Right cardiac atrium (tissue), 5 donors: Measurements from ENCODE around the gene ANO1. TPM values are rescaled to one million over a fixed set of nuclear protein-coding genes. Genes with fewer than 3 reads are reported as not detected.

Experiments used
- ATAC-seq, 2 donors: fragments of 200-7000 bp; cut with Tn5 transposase; one replicate each; pipeline versions ENCODE4 v1.8.0 to v1.9.1; 2020; ENCODE audit warnings: moderate library complexity in 2 of 2, mild to moderate bottlenecking in 1 of 2
- DNase-seq, 3 donors: peaks; one replicate each; pipeline ENCODE4 v3.0.0-alpha.2; 2020
- H3K27ac ChIP-seq: one replicate; pipeline ENCODE4 v1.5.1; 2013; ENCODE audit warnings: mild to moderate bottlenecking, low read length, control low read depth, moderate library complexity
- H3K27me3 ChIP-seq: one replicate; pipeline ENCODE4 v1.6.1; 2013; ENCODE audit not compliant: control insufficient read depth, insufficient read depth
- H3K4me1 ChIP-seq: one replicate; pipeline ENCODE4 v1.6.1; 2013; ENCODE audit warnings: low read length; ENCODE audit not compliant: control insufficient read depth, insufficient read depth
- H3K4me3 ChIP-seq: one replicate; pipeline ENCODE4 v1.5.1; 2013; ENCODE audit warnings: low read length, control low read depth
- H3K9me3 ChIP-seq: one replicate; pipeline ENCODE4 v1.6.1; 2013; ENCODE audit warnings: low read length; ENCODE audit not compliant: control insufficient read depth
- whole genome bisulfite sequencing: extraction: QIAGEN DNeasy Blood & Tissue Kit; methylation state at CpG from one replicate; pipeline ENCODE4 v1.1.7; 2013; 5-methylcytosine and 5-hydroxymethylcytosine counted together
- intact Hi-C, 4 donors: fragments of 100-400 bp; cut with DNase I; formaldehyde crosslinking; loops; one replicate each; pipeline versions ENCODE4 v1.11.0 to v1.14.0; 2022 to 2023
- polyA plus RNA-seq: library from polyadenylated mRNA; stranded (reverse); fragments of 200-250 nt; gene quantifications from one replicate; pipeline ENCODE4 v1.2.3, GENCODE V29; 2013
- total RNA-seq, 4 donors: library from RNA; stranded (reverse); fragmentation: NEBNext Ultra II Directional; extraction: Animal tissue kit (Norgen Biotek cat#: 25700); gene quantifications; one replicate each; pipeline ENCODE4 v1.2.1, GENCODE V29; 2021
- donor health status: healthy with polysubstance abuse.
- donor health status: DM: no; HTN: yes; CAD: no.
- donor health status: DM: no; HTN: no; CAD: no.
- donor health status: DM: no; HTN: yes; CAD: no; lungs with severe emphysema.
- donor health status: DM: yes; HTN: yes; CAD: no.

The ANO1 gene
- total and polyA plus RNA-seq, 5 donors, result 6.8 to 18.2 (median 8.8) TPM

GRCh38 chr11:70074746-70075145, 3.4 kb upstream of the ANO1 start:
- Histone ChIP-seq H3K9me3 (no peaks in the 10 kb centered on the region), H3K27me3 (no peaks in the 10 kb centered on the region), H3K4me1 (peaks cover 5% of the 10 kb centered on the region), H3K4me3 (no peak overlapping the region), H3K27ac (no peak overlapping the region)
- 96% methylated on average over 8 of the region's 8 CpGs for WGBS
- DNase-seq (peak in 1 of 3 donors; percentile 35), ATAC-seq (no peak)
- intact Hi-C loops, result loop anchor here in 1 of 4 donors (10.0 kb wide), 1 partner anchor 130 kb away; no protein-coding TSS in a partner anchor

GRCh38 chr11:70075836-70076235, 2.3 kb upstream of the ANO1 start:
- H3K9me3 ChIP-seq, result no peaks in the 10 kb centered on the region
- no peaks in the 10 kb centered on the region for H3K27me3 ChIP-seq
- no peak overlapping the region for H3K4me3 ChIP-seq
- ATAC-seq (no peak), DNase-seq (peak in 1 of 3 donors; percentile 33)
- intact Hi-C loops, result loop anchor here in 1 of 4 donors (10.0 kb wide), 1 partner anchor 131 kb away; no protein-coding TSS in a partner anchor
- WGBS, result 91% methylated on average over 8 of the region's 8 CpGs
- H3K4me1 ChIP-seq, result peaks cover 5% of the 10 kb centered on the region
- no peak overlapping the region for H3K27ac ChIP-seq

- Histone ChIP-seq H3K4me1 (peaks cover 5% of the 10 kb centered on the region), H3K27me3 (no peaks in the 10 kb centered on the region)
Observed at GRCh38 chr11:70076461-70076931, 1.6 kb upstream of the ANO1 start.

GRCh38 chr11:70077411-70078094, 564 bp upstream of the ANO1 start:
- Histone ChIP-seq H3K4me3 (peak overlapping the region; percentile 47), H3K27ac (no peak overlapping the region), H3K4me1 (peaks cover 5% of the 10 kb centered on the region), H3K27me3 (no peaks in the 10 kb centered on the region), H3K9me3 (no peaks in the 10 kb centered on the region)
- ATAC-seq (no peak), DNase-seq (peak in 1 of 3 donors; percentile 56)
- intact Hi-C loops, result loop anchor here in 1 of 4 donors (10.0 kb wide), 1 partner anchor 133 kb away; no protein-coding TSS in a partner anchor
- WGBS, result 25% methylated on average over 26 of the region's 26 CpGs

More at GRCh38 chr11:70076461-70076931, 1.6 kb upstream of the ANO1 start:
- no peak overlapping the region for H3K4me3 ChIP-seq
- DNase-seq, result peak in 1 of 3 donors; percentile 48
- ATAC-seq, result no peak
- intact Hi-C loops, result loop anchor here in 1 of 4 donors (10.0 kb wide), 1 partner anchor 132 kb away; no protein-coding TSS in a partner anchor
- no peaks in the 10 kb centered on the region for H3K9me3 ChIP-seq
- 60% methylated on average over 6 of the region's 6 CpGs for WGBS
- peak overlapping the region; percentile 5 for H3K27ac ChIP-seq

- WGBS, result 12% methylated on average over 50 of the region's 50 CpGs
- H3K27ac ChIP-seq, result peak overlapping the region; percentile 8
- DNase-seq, result peak in 1 of 3 donors; percentile 70
Observed at GRCh38 chr11:70078781-70079616, 882 bp downstream of the ANO1 start.

GRCh38 chr11:70079691-70080090, 1.6 kb downstream of the ANO1 start:
- 75% methylated on average over 5 of the region's 5 CpGs for WGBS
- no peak for ATAC-seq
- Histone ChIP-seq H3K4me3 (no peak overlapping the region), H3K27me3 (no peaks in the 10 kb centered on the region), H3K4me1 (peaks cover 3% of the 10 kb centered on the region), H3K27ac (no peak overlapping the region), H3K9me3 (no peaks in the 10 kb centered on the region)
- intact Hi-C loops, result loop anchor here in 1 of 4 donors (10.0 kb wide), 1 partner anchor 135 kb away; no protein-coding TSS in a partner anchor
- DNase-seq, result peak in 1 of 3 donors; percentile 31

More at GRCh38 chr11:70078781-70079616, 882 bp downstream of the ANO1 start:
- peaks cover 3% of the 10 kb centered on the region for H3K4me1 ChIP-seq
- no peaks in the 10 kb centered on the region for H3K9me3 ChIP-seq
- peak overlapping the region; percentile 47 for H3K4me3 ChIP-seq
- intact Hi-C loops, result loop anchor here in 1 of 4 donors (10.0 kb wide), 1 partner anchor 134 kb away; no protein-coding TSS in a partner anchor
- no peaks in the 10 kb centered on the region for H3K27me3 ChIP-seq
- peak; percentile 18 to 36 for ATAC-seq

- no peak overlapping the region for H3K4me3 ChIP-seq
- ATAC-seq (peak in 1 of 2 donors; percentile 5), DNase-seq (peak in 1 of 3 donors; percentile 22)
- H3K4me1 ChIP-seq, result peaks cover 3% of the 10 kb centered on the region
- no peak overlapping the region for H3K27ac ChIP-seq
- H3K9me3 ChIP-seq, result no peaks in the 10 kb centered on the region
- 86% methylated on average over 10 of the region's 10 CpGs for WGBS
- H3K27me3 ChIP-seq, result no peaks in the 10 kb centered on the region
- intact Hi-C loops, result no loop called here
Observed at GRCh38 chr11:70080763-70081162, 2.6 kb downstream of the ANO1 start.

GRCh38 chr11:70082829-70083228, 4.7 kb downstream of the ANO1 start:
- Histone ChIP-seq H3K9me3 (no peaks in the 10 kb centered on the region), H3K27me3 (no peaks in the 10 kb centered on the region), H3K4me3 (no peak overlapping the region), H3K27ac (no peak overlapping the region), H3K4me1 (no peaks in the 10 kb centered on the region)
- intact Hi-C loops, result no loop called here
- ATAC-seq (no peak), DNase-seq (peak in 1 of 3 donors; percentile 28)
- 88% methylated on average over 4 of the region's 4 CpGs for WGBS

GRCh38 chr11:70084046-70084984, 6.2 kb downstream of the ANO1 start:
- DNase-seq (peak in 1 of 3 donors; percentile 26), ATAC-seq (no peak)
- H3K4me1 ChIP-seq, result no peaks in the 10 kb centered on the region
- no peak overlapping the region for H3K27ac ChIP-seq
- H3K4me3 ChIP-seq, result no peak overlapping the region
- H3K9me3 ChIP-seq, result no peaks in the 10 kb centered on the region
- intact Hi-C loops, result no loop called here
- WGBS, result 89% methylated on average over 15 of the region's 15 CpGs
- H3K27me3 ChIP-seq, result no peaks in the 10 kb centered on the region
